Suprapubic skin (tissue), 4 donors: ENCODE measurements around the gene PCDHA1. TPM values are rescaled to one million over a fixed set of nuclear protein-coding genes. Genes with fewer than 3 reads are reported as not detected.

Experiments used
- DNase-seq, 2 donors: peaks; one replicate each; pipeline ENCODE4 v3.0.0-alpha.2; 2019; ENCODE audit warnings: low spot score in 2 of 2
- H3K27ac ChIP-seq: fragments of 200-600 bp; sonication (generic); one replicate; pipeline ENCODE4 v1.5.1; 2019
- H3K27me3 ChIP-seq: fragments of 200-600 bp; sonication (generic); one replicate; pipeline ENCODE4 v1.5.1; 2019
- H3K36me3 ChIP-seq: fragments of 200-600 bp; sonication (generic); one replicate; pipeline ENCODE4 v1.5.1; 2019
- H3K4me1 ChIP-seq: fragments of 200-600 bp; sonication (generic); one replicate; pipeline ENCODE4 v1.5.1; 2019
- H3K4me3 ChIP-seq: fragments of 200-600 bp; sonication (generic); one replicate; pipeline ENCODE4 v1.5.1; 2019; ENCODE audit warnings: mild to moderate bottlenecking
- H3K9me3 ChIP-seq: fragments of 200-600 bp; sonication (generic); one replicate; pipeline ENCODE4 v1.5.1; 2019
- CTCF ChIP-seq, 2 donors: fragments of 200-600 bp in 1 of 2; fragments of 450-650 bp in 1 of 2; sonication (generic) in 1 of 2; IDR thresholded peaks; one replicate each; pipeline ENCODE4 v1.5.1; 2016 to 2019; ENCODE audit warnings: antibody characterized with exemption in 2 of 2, mild to moderate bottlenecking in 1 of 2, moderate library complexity in 1 of 2
- EP300 ChIP-seq: sonication (generic); formaldehyde crosslinking; IDR thresholded peaks from one replicate; pipeline ENCODE4 v1.6.1; 2017; ENCODE audit warnings: antibody characterized with exemption
- POLR2A ChIP-seq, 2 donors: fragments of 450-650 bp; IDR thresholded peaks; one replicate each; pipeline ENCODE4 v1.6.1; 2017; ENCODE audit warnings: antibody characterized with exemption in 2 of 2, mild to moderate bottlenecking in 2 of 2, moderate library complexity in 2 of 2
- POLR2AphosphoS5 ChIP-seq, 3 donors: sonication (generic); formaldehyde crosslinking; IDR thresholded peaks; one replicate each; pipeline ENCODE4 v1.6.1; 2017; ENCODE audit warnings: antibody characterized with exemption in 3 of 3
- WGBS: methylation state at CpG from one replicate; pipeline ENCODE4 v1.1.5; 2018; 5-methylcytosine and 5-hydroxymethylcytosine counted together
- total RNA-seq, 4 donors: library from RNA; depleted of rRNA; stranded (reverse); fragments of >200 nt; gene quantifications; one replicate each; pipeline ENCODE4 v1.1.0, GENCODE V29; 2016

The PCDHA1 gene
- total RNA-seq, 4 donors from 2014 or later = not detected

GRCh38 chr5:140989254-140990020, 203.5 kb downstream of the PCDHA1 start:
- H3K4me1 ChIP-seq = no peaks in the 10 kb centered on the region
- H3K4me3 ChIP-seq = no peak overlapping the region
- no peaks in the 10 kb centered on the region for H3K27me3 ChIP-seq
- H3K27ac ChIP-seq = no peak overlapping the region
- H3K36me3 ChIP-seq = no peaks in the 10 kb centered on the region
- 71% methylated on average over 7 of the region's 7 CpGs for WGBS
- TF ChIP-seq POLR2AphosphoS5 (IDR thresholded peaks at IDR 0.05) (no peak), CTCF (IDR thresholded peaks at IDR 0.05) (no peak), EP300 (no peak), POLR2A (IDR thresholded peaks at IDR 0.05) (no peak)
- no peaks in the 10 kb centered on the region for H3K9me3 ChIP-seq
- no peak for DNase-seq

GRCh38 chr5:140992828-140993227, 206.9 kb downstream of the PCDHA1 start:
- Histone ChIP-seq H3K36me3 (no peaks in the 10 kb centered on the region), H3K27me3 (no peaks in the 10 kb centered on the region), H3K27ac (no peak overlapping the region), H3K4me3 (no peak overlapping the region), H3K4me1 (no peaks in the 10 kb centered on the region), H3K9me3 (no peaks in the 10 kb centered on the region)
- TF ChIP-seq POLR2AphosphoS5 (IDR thresholded peaks at IDR 0.05) (no peak), CTCF (IDR thresholded peaks at IDR 0.05) (no peak), EP300 (no peak), POLR2A (IDR thresholded peaks at IDR 0.05) (no peak)
- no peak for DNase-seq
- 53% methylated on average over 2 of the region's 2 CpGs for WGBS

GRCh38 chr5:140996060-140996459, 210.1 kb downstream of the PCDHA1 start:
- H3K27me3 ChIP-seq = no peaks in the 10 kb centered on the region
- DNase-seq = no peak
- no peaks in the 10 kb centered on the region for H3K4me1 ChIP-seq
- no peak overlapping the region for H3K4me3 ChIP-seq
- H3K27ac ChIP-seq = no peak overlapping the region
- no peak for TF ChIP-seq EP300
- TF ChIP-seq POLR2A (IDR thresholded peaks at IDR 0.05) = no peak
- no peak for TF ChIP-seq CTCF (IDR thresholded peaks at IDR 0.05)
- no peak for TF ChIP-seq POLR2AphosphoS5 (IDR thresholded peaks at IDR 0.05)
- no peaks in the 10 kb centered on the region for H3K9me3 ChIP-seq
- no peaks in the 10 kb centered on the region for H3K36me3 ChIP-seq
- WGBS = 50% methylated on average over 1 of the region's 1 CpG

- Histone ChIP-seq H3K9me3 (no peaks in the 10 kb centered on the region), H3K27ac (no peak overlapping the region), H3K27me3 (peaks cover 3% of the 10 kb centered on the region), H3K4me3 (no peak overlapping the region), H3K4me1 (no peaks in the 10 kb centered on the region), H3K36me3 (no peaks in the 10 kb centered on the region)
- 89% methylated on average over 2 of the region's 2 CpGs for WGBS
- no peak for DNase-seq
- TF ChIP-seq EP300 = no peak
These were observed 213.0 kb downstream of the PCDHA1 start for GRCh38 chr5:140998921-140999410.

- H3K36me3 ChIP-seq = no peaks in the 10 kb centered on the region
- H3K9me3 ChIP-seq = no peaks in the 10 kb centered on the region
- no peak overlapping the region for H3K27ac ChIP-seq
- peak overlapping the region; percentile 24 for H3K4me3 ChIP-seq
- DNase-seq = no peak
- H3K27me3 ChIP-seq = peaks cover 3% of the 10 kb centered on the region
- 6% methylated on average over 9 of the region's 9 CpGs for WGBS
- no peak for TF ChIP-seq CTCF (IDR thresholded peaks at IDR 0.05)
- no peaks in the 10 kb centered on the region for H3K4me1 ChIP-seq
These were observed 215.5 kb downstream of the PCDHA1 start for GRCh38 chr5:141001446-141001843.
